HepG2 (cell line): Measurements from ENCODE around the gene SDHAF1. TPM values are rescaled to one million over a fixed set of nuclear protein-coding genes. Genes with fewer than 3 reads are reported as not detected.

ENCODE experiments used
- ATAC-seq: fragments of 200-7000 bp; cut with Tn5 transposase; 3 replicates; pipeline ENCODE4 v1.9.1; 2020; ENCODE audit warnings: mild to moderate bottlenecking, moderate library complexity
- BruUV-seq: library from RNA; stranded (reverse); fragments of 400-500 nt; replicated peaks from 2 replicates; lab custom pipeline; 2021; lab: Mats Ljungman, UMichigan
- CTCF ChIA-PET: fragments of 300-600 bp; formaldehyde crosslinking; extraction: SDS; loops from one replicate; lab custom pipeline; 2021; ENCODE audit warnings: low total read pairs, inconsistent platforms, low intra/inter-chr PET ratio; lab: Yijun Ruan, JAX
- POLR2A ChIA-PET: fragments of 350-600 bp; sonication (Branson Sonifier 250); formaldehyde crosslinking; loops from one replicate; lab custom pipeline; 2020; ENCODE audit warnings: antibody characterized with exemption, inconsistent platforms; lab: Yijun Ruan, JAX
- DNase-seq: peaks from one replicate; pipeline ENCODE4 v3.0.0-alpha.2; 2015; ENCODE audit warnings: low spot score
- FAIRE-seq: peaks from 3 replicates; lab custom pipeline; 2011; peaks lifted over from hg19 to GRCh38; lab: Jason Lieb, UNC
- H2AFZ ChIP-seq: one replicate; pipeline ENCODE4 v1.6.1; 2011; ENCODE audit warnings: low read length, inconsistent platforms
- H3K27ac ChIP-seq: fragments of 300-600 bp; 3 replicates; pipeline ENCODE4 v1.8.0; 2011; ENCODE audit warnings: mixed run types, mild to moderate bottlenecking, mixed read lengths, low read length, inconsistent platforms; ENCODE audit not compliant: insufficient read depth; ENCODE audit errors: extremely low read length
- H3K27me3 ChIP-seq, 2 experiments: fragments of 200-600 bp in 1 of 2; 2 replicates in 1 of 2; 3 replicates in 1 of 2; pipeline versions ENCODE4 v1.6.0 to v1.8.0; 2011; ENCODE audit warnings: low read length in 2 of 2, mild to moderate bottlenecking in 2 of 2, moderate library complexity in 2 of 2, inconsistent platforms in 1 of 2; ENCODE audit not compliant: insufficient read depth in 2 of 2, control insufficient read depth in 1 of 2
- H3K36me3 ChIP-seq, 2 experiments: fragments of 200-600 bp in 1 of 2; replicated peaks in 1 of 2; 2 replicates in 1 of 2; 3 replicates in 1 of 2; pipeline versions ENCODE4 v1.5.1 to v1.8.0; 2011; ENCODE audit warnings: low read length in 2 of 2, inconsistent platforms in 1 of 2; ENCODE audit not compliant: insufficient read depth in 2 of 2, control insufficient read depth in 1 of 2
- H3K4me1 ChIP-seq: 2 replicates; pipeline ENCODE4 v1.5.1; 2012; ENCODE audit warnings: low read length, inconsistent platforms; ENCODE audit not compliant: insufficient read depth
- H3K4me2 ChIP-seq: 2 replicates; pipeline ENCODE4 v1.6.0; 2011; ENCODE audit warnings: low read depth, low read length, inconsistent platforms
- H3K4me3 ChIP-seq, 3 experiments: fragments of 200-600 bp in 1 of 3; sonication (generic), shearing (Covaris generic) in 1 of 3; replicated peaks in 1 of 3; 2 replicates each; pipeline ENCODE4 v1.5.1; 2011 to 2016; ENCODE audit warnings: low read length in 3 of 3, inconsistent platforms in 2 of 3, low read depth in 2 of 3, mild to moderate bottlenecking in 2 of 3, control low read depth in 1 of 3, mixed read lengths in 1 of 3; ENCODE audit not compliant: insufficient read depth in 1 of 3
- H3K79me2 ChIP-seq: one replicate; pipeline ENCODE4 v1.6.1; 2011; ENCODE audit warnings: low read length, inconsistent platforms; ENCODE audit not compliant: insufficient read depth
- H3K9ac ChIP-seq: 2 replicates; pipeline ENCODE4 v1.6.0; 2011; ENCODE audit warnings: mild to moderate bottlenecking, low read depth, low read length, inconsistent platforms; ENCODE audit not compliant: insufficient read depth
- H3K9me3 ChIP-seq: 2 replicates; pipeline ENCODE4 v1.5.1; 2012; ENCODE audit warnings: mild to moderate bottlenecking, low read length
- H4K20me1 ChIP-seq: 2 replicates; pipeline ENCODE4 v1.6.0; 2011; ENCODE audit warnings: inconsistent platforms, mild to moderate bottlenecking, low read length, moderate library complexity; ENCODE audit not compliant: insufficient read depth
- GATAD2A ChIP-seq: IDR thresholded peaks from 2 replicates; pipeline ENCODE4 v1.6.1; 2016
- HDAC1 ChIP-seq: sonication (generic); formaldehyde crosslinking; IDR thresholded peaks from 2 replicates; pipeline ENCODE4 v1.5.1; 2020; ENCODE audit warnings: mild to moderate bottlenecking, missing genetic modification reagents
- NR2F6 ChIP-seq, 2 experiments: IDR thresholded peaks; 2 replicates each; pipeline ENCODE4 v1.6.1; 2016; ENCODE audit warnings: antibody characterized with exemption in 1 of 2, mild to moderate bottlenecking in 1 of 2
- RARA ChIP-seq: IDR thresholded peaks from 2 replicates; pipeline ENCODE4 v1.6.1; 2016; ENCODE audit warnings: missing genetic modification reagents, missing compliant biosample characterization
- SALL1 ChIP-seq: sonication (generic); formaldehyde crosslinking; IDR thresholded peaks from 2 replicates; pipeline ENCODE4 v1.8.0; 2022; ENCODE audit warnings: mild to moderate bottlenecking, missing genetic modification reagents
- SATB2 ChIP-seq: sonication (generic); formaldehyde crosslinking; IDR thresholded peaks from 2 replicates; pipeline ENCODE4 v1.5.0; 2020; ENCODE audit warnings: missing genetic modification reagents
- SOX6 ChIP-seq, 2 experiments: fragments of 450-650 bp in 1 of 2; sonication (generic) in 1 of 2; formaldehyde crosslinking in 1 of 2; IDR thresholded peaks; 2 replicates each; pipeline versions ENCODE4 v1.4.0 to v1.6.1; 2017 to 2020; ENCODE audit warnings: antibody characterized with exemption in 1 of 2, mild to moderate bottlenecking in 1 of 2, missing genetic modification reagents in 1 of 2
- THAP11 ChIP-seq: IDR thresholded peaks from 2 replicates; pipeline ENCODE4 v1.6.1; 2016; ENCODE audit warnings: missing biosample characterization, missing genetic modification reagents
- ZNF329 ChIP-seq: sonication (generic); formaldehyde crosslinking; IDR thresholded peaks from 2 replicates; pipeline ENCODE4 v1.9.0; 2021; ENCODE audit warnings: low read depth, mild to moderate bottlenecking, missing genetic modification reagents
- ZNF460 ChIP-seq: sonication (generic); formaldehyde crosslinking; IDR thresholded peaks from 2 replicates; pipeline ENCODE4 v1.5.1; 2020; ENCODE audit warnings: missing genetic modification reagents, mild to moderate bottlenecking, borderline replicate concordance
- WGBS: methylation state at CpG from one replicate; pipeline ENCODE4 v1.1.6; 2017; ENCODE audit warnings: low lambda C conversion rate; 5-methylcytosine and 5-hydroxymethylcytosine counted together
- in situ Hi-C: cut with HindIII; loops from 2 replicates; pipeline ENCODE4 v1.10.0; 2017; ENCODE audit warnings: low pct_unique_long_range_greater_than_20kb; ENCODE audit not compliant: extremely low pct_ligation_motif_present
- intact Hi-C: fragments of 100-400 bp; cut with micrococcal nuclease; formaldehyde crosslinking; loops from one replicate; pipeline ENCODE4 v1.10.0; 2022; ENCODE audit not compliant: unreplicated experiment
- polyA plus RNA-seq, 8 experiments: library from polyadenylated mRNA; depleted of rRNA in 3 of 8; stranded (reverse) in 7 of 8; unstranded in 1 of 8; fragments of >200 nt; fragmentation: Illumina TruSeq in 4 of 8; extraction: Trizol in 4 of 8; gene quantifications; 2 replicates each; pipeline versions ENCODE4 v1.2.1 to v1.2.3, GENCODE V29; 2011 to 2016; ENCODE audit warnings: low read depth in 4 of 8, missing spikeins in 1 of 8, mixed read lengths in 1 of 8; ENCODE audit not compliant: insufficient read depth in 1 of 8
- total RNA-seq, 5 experiments: library from RNA; depleted of rRNA; stranded (reverse); fragments of >200 nt; fragmentation: Illumina TruSeq; extraction: Trizol; gene quantifications; 2 replicates each; pipeline ENCODE4 v1.2.3, GENCODE V29; 2016; ENCODE audit warnings: low read depth in 1 of 5
- TF ChIP-seq, protein P1 (sequence below): sonication (generic); formaldehyde crosslinking; IDR thresholded peaks from 2 replicates; pipeline ENCODE4 v1.4.0; 2020; ENCODE audit warnings: mild to moderate bottlenecking, missing genetic modification reagents
- TF ChIP-seq, protein P2 (sequence below): sonication (generic); formaldehyde crosslinking; IDR thresholded peaks from 2 replicates; pipeline ENCODE4 v1.4.0; 2020; ENCODE audit warnings: mild to moderate bottlenecking, missing genetic modification reagents
- TF ChIP-seq, protein P3 (sequence below): sonication (generic); formaldehyde crosslinking; IDR thresholded peaks from 2 replicates; pipeline ENCODE4 v1.4.0; 2020; ENCODE audit warnings: missing genetic modification reagents
- TF ChIP-seq, protein P4 (sequence below): sonication (generic); formaldehyde crosslinking; conservative IDR thresholded peaks from 2 replicates; pipeline ENCODE4 v1.4.0; 2020; ENCODE audit warnings: mild to moderate bottlenecking, missing genetic modification reagents, moderate library complexity
- TF ChIP-seq, protein P5 (sequence below): sonication (generic); formaldehyde crosslinking; IDR thresholded peaks from 2 replicates; pipeline ENCODE4 v1.4.0; 2020; ENCODE audit warnings: missing genetic modification reagents

The SDHAF1 gene
- total and polyA plus RNA-seq, 2 of the 13 experiments (the other 11 are each of a cell fraction or from before 2014, with no cell fraction given): 17.8 to 22.8 TPM

DNA sequence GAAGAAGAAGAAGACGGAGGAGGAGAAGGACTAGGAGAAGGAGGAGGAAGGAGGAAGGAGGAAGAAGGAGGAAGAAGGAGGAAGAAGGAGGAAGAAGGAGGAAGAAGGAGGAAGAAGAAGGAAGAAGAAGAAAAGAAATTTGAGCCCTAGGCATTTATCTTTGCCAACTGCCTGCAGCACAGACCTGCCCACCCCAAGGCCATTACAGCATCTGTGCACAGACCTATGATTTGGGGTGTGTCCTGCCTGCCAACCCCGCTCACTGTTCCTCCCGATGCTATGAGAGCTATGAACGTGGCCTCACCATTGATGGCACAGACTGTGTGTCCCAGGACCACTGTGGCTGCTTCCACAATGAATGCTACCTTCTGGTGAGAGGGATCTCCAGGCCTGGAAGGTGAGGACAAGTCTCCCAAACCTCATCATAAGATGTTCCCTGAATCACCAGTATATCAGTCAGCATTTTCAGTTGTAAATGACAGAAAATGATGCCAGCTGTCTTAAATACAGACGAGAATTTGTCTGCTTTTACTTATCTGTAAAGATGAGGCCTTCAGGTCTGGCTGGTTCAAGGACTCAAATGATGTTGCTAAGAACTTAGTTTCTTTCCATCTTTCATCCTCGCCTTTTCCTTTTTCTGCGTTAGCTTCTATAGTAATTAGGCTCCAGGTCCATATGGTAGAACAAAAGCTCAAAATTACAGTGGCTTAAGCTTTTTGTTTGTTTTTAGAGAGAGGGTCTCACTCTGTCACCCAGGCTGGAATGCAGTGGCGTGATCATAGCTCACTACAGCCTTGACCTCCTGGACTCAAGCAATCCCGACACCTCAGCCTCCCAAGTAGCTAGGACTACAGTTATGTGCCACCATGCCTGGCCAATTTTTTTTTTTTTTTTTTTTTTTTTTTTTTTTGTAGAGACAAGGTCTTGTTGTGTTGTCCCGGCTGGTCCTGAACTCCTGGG, 3.9 kb upstream of the SDHAF1 start:
- H3K4me2 ChIP-seq: peak overlapping the region; percentile 49
- DNase-seq: peak; percentile 46
- H3K79me2 ChIP-seq: peaks cover 10% of the 10 kb centered on the region
- ChIA-PET POLR2A (interaction anchor here (1.0 to 4.2 kb wide), 5 partner anchors 18 to 223 kb away, joined by 3 to 14 read pairs (median 4); partner anchors contain the start of genes ALKBH6, SYNE4, THAP8 and WDR62), CTCF (no interaction called here)
- ATAC-seq: no peak
- WGBS: 14% methylated on average over 10 of the region's 10 CpGs
- peak overlapping the region; percentile 48 for H3K27ac ChIP-seq
- H4K20me1 ChIP-seq: no peaks in the 10 kb centered on the region
- FAIRE-seq: peak; percentile 37
- no peak overlapping the region for H2AFZ ChIP-seq
- in situ Hi-C loops: no loop called here
- peaks cover 0 to 9% of the 10 kb centered on the region in 2 experiments; a peak in 3 of 5 replicates for H3K27me3 ChIP-seq
- H3K4me1 ChIP-seq: peaks cover 26% of the 10 kb centered on the region
- BruUV-seq: no TSS peak
- no peak overlapping the region for H3K9ac ChIP-seq
- no peaks in the 10 kb centered on the region for H3K36me3 ChIP-seq
- H3K4me3 ChIP-seq: no peak overlapping the region
- no peaks in the 10 kb centered on the region for H3K9me3 ChIP-seq
- intact Hi-C loops: no loop called here
- TF ChIP-seq RARA (CRISPR knock-in tag) (peak; percentile 46; the same call in 1 of the 2 replicates), HDAC1 (CRISPR knock-in tag) (0 out of 2 replicates have a peak, but pooled peaks have one; percentile 28), ZNF460 (CRISPR knock-in tag) (peak; percentile 44; the same call in 1 of the 2 replicates), THAP11 (0 out of 2 replicates have a peak, but pooled peaks have one; percentile 28), SOX6 (IDR thresholded peaks at IDR 0.05) (no peak), SOX6 (CRISPR knock-in tag; IDR thresholded peaks at IDR 0.05) (0 out of 2 replicates have a peak, but pooled peaks have one; percentile 37), SALL1 (CRISPR knock-in tag) (0 out of 2 replicates have a peak, but pooled peaks have one; percentile 17), NR2F6 (IDR thresholded peaks at IDR 0.05) (0 out of 2 replicates have a peak, but pooled peaks have one; percentile 24), NR2F6 (CRISPR knock-in tag; IDR thresholded peaks at IDR 0.05) (no peak), SATB2 (CRISPR knock-in tag) (no peak), GATAD2A (CRISPR knock-in tag) (peak; percentile 37; the same call in 1 of the 2 replicates), ZNF329 (peak; percentile 99)
- TF ChIP-seq, protein P1, sequence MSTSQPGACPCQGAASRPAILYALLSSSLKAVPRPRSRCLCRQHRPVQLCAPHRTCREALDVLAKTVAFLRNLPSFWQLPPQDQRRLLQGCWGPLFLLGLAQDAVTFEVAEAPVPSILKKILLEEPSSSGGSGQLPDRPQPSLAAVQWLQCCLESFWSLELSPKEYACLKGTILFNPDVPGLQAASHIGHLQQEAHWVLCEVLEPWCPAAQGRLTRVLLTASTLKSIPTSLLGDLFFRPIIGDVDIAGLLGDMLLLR (CRISPR knock-in tag): no peak
- TF ChIP-seq, protein P2, sequence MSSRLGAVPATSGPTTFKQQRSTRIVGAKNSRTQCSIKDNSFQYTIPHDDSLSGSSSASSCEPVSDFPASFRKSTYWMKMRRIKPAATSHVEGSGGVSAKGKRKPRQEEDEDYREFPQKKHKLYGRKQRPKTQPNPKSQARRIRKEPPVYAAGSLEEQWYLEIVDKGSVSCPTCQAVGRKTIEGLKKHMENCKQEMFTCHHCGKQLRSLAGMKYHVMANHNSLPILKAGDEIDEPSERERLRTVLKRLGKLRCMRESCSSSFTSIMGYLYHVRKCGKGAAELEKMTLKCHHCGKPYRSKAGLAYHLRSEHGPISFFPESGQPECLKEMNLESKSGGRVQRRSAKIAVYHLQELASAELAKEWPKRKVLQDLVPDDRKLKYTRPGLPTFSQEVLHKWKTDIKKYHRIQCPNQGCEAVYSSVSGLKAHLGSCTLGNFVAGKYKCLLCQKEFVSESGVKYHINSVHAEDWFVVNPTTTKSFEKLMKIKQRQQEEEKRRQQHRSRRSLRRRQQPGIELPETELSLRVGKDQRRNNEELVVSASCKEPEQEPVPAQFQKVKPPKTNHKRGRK (CRISPR knock-in tag): peak; percentile 85; the same call in 1 of the 2 replicates
- TF ChIP-seq, protein P3, sequence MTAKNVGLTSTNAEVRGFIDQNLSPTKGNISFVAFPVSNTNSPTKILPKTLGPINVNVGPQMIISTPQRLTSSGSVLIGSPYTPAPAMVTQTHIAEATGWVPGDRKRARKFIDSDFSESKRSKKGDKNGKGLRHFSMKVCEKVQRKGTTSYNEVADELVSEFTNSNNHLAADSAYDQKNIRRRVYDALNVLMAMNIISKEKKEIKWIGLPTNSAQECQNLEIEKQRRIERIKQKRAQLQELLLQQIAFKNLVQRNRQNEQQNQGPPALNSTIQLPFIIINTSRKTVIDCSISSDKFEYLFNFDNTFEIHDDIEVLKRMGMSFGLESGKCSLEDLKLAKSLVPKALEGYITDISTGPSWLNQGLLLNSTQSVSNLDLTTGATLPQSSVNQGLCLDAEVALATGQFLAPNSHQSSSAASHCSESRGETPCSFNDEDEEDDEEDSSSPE: no peak
- TF ChIP-seq, protein P4, sequence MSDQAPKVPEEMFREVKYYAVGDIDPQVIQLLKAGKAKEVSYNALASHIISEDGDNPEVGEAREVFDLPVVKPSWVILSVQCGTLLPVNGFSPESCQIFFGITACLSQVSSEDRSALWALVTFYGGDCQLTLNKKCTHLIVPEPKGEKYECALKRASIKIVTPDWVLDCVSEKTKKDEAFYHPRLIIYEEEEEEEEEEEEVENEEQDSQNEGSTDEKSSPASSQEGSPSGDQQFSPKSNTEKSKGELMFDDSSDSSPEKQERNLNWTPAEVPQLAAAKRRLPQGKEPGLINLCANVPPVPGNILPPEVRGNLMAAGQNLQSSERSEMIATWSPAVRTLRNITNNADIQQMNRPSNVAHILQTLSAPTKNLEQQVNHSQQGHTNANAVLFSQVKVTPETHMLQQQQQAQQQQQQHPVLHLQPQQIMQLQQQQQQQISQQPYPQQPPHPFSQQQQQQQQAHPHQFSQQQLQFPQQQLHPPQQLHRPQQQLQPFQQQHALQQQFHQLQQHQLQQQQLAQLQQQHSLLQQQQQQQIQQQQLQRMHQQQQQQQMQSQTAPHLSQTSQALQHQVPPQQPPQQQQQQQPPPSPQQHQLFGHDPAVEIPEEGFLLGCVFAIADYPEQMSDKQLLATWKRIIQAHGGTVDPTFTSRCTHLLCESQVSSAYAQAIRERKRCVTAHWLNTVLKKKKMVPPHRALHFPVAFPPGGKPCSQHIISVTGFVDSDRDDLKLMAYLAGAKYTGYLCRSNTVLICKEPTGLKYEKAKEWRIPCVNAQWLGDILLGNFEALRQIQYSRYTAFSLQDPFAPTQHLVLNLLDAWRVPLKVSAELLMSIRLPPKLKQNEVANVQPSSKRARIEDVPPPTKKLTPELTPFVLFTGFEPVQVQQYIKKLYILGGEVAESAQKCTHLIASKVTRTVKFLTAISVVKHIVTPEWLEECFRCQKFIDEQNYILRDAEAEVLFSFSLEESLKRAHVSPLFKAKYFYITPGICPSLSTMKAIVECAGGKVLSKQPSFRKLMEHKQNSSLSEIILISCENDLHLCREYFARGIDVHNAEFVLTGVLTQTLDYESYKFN (CRISPR knock-in tag): peak; percentile 46
- TF ChIP-seq, protein P5, sequence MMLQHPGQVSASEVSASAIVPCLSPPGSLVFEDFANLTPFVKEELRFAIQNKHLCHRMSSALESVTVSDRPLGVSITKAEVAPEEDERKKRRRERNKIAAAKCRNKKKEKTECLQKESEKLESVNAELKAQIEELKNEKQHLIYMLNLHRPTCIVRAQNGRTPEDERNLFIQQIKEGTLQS: no peak
